MM.1S (cell line): ENCODE results near the gene TMTC2.

Experiments used
- EZH2 ChIP-seq: fragments of 300-600 bp; sonication (generic); optimal IDR thresholded peaks from 2 replicates; pipeline ENCODE3; 2017; ENCODE audit warnings: low read depth, mild to moderate bottlenecking, antibody characterized with exemption, low read length, mixed read lengths
- EZH2phosphoT487 ChIP-seq: fragments of 300-600 bp; sonication (generic); IDR thresholded peaks from 2 replicates; pipeline ENCODE4 v1.6.1; 2018; ENCODE audit warnings: antibody characterized with exemption, low read length
- TF ChIP-seq, protein P1 (sequence below): fragments of 300-600 bp; sonication (generic); IDR thresholded peaks from 2 replicates; pipeline ENCODE4 v1.5.1; 2016; ENCODE audit warnings: antibody characterized with exemption, low read length, mixed read lengths

DNA sequence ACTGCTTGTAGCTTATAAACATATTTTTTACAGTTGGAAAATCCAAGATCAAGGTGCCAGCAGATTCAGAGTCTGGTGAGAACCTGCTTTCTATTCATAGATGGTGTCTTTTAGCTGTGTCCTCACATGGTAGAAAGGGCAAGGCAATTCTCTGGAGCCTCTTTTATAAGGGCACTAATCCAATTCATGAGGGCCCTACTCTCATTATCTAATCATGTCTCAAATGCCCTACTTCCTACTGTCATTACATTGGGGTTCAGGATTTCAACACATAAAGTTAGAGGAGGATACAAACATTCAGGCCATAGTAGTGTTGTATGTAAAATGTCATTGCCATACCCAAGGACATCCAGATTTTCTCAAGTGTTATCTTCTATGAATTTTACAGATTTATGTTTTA is 496.4 kb downstream of the TMTC2 start:
- TF ChIP-seq, protein P1, sequence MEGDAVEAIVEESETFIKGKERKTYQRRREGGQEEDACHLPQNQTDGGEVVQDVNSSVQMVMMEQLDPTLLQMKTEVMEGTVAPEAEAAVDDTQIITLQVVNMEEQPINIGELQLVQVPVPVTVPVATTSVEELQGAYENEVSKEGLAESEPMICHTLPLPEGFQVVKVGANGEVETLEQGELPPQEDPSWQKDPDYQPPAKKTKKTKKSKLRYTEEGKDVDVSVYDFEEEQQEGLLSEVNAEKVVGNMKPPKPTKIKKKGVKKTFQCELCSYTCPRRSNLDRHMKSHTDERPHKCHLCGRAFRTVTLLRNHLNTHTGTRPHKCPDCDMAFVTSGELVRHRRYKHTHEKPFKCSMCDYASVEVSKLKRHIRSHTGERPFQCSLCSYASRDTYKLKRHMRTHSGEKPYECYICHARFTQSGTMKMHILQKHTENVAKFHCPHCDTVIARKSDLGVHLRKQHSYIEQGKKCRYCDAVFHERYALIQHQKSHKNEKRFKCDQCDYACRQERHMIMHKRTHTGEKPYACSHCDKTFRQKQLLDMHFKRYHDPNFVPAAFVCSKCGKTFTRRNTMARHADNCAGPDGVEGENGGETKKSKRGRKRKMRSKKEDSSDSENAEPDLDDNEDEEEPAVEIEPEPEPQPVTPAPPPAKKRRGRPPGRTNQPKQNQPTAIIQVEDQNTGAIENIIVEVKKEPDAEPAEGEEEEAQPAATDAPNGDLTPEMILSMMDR: no peak
- TF ChIP-seq EZH2 (no peak), EZH2phosphoT487 (no peak)
